ENCODE data around the gene C10orf90.
A peak's percentile ranks its signal among the peaks of the same experiment; 100 is the strongest.

Gene C10orf90

DNA sequence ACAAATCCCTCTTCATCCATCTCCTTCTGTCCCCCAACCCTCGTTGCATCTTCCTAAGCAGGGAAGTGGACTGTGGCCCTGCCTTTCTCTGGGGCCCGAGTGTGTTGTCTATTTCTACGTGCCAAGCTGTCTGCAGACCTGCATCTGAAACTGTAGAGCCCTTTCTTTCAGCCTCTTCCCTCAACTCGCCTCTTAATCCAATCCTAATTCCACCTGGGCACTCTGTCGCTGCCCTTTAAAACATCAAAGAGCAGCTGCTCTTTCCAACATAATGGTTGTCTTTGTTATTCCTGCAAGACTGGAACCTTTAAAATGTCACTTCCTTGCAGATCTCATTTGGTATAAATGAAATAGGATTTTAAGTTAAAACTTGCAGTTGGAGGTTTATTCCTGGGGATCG is 260.7 kb downstream of the C10orf90 start:
- DNase-seq, result no peak

GRCh38 chr10:126408953-126409641 is 261.4 kb downstream of the C10orf90 start:
- DNase-seq, result no peak

DNA sequence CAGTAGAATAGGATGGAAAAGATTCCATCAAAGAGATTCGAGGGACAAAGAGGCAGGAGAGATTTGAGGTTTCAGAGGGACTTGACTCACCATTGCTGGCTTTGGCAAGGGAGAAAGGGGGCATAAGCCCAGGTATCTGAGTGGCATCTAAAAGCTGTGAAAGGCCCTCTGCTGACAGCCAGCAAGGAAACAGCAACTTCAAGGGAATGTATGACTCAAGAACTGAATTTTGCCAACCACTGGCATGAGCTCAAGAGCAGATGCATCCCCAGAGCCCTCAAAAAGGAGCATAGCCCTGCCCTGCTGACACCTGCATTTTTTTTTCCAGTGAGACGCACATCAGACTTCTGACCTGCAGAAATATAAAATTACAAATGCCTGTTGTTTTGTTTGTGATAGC is 262.7 kb downstream of the C10orf90 start:
- DNase-seq, result no peak

DNA sequence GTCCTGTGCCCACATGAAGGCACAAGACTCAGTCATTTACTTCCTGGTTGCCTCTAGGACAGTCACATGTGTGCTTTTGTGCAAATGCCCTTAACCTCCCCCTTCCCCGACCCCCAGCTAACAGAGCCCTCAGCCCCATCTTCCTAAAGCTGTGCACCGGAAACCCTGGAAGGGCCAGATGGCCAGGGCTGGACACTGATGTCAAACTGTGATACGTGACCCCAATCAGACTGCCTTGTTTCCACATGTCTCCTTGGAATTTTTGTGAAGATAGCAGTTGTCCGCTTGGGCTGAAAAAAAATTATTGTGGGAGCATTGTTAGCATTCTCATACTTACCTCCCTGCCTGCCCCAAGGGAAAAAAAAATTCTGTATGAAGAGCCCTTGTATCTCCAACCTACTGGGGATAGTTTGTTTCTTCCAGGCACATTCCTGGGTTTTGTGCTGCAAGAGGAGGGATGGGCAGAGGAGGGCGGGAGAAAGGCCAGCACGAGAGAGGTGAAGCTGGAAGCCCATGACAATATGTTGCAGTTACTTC is 265.2 kb downstream of the C10orf90 start:
- no peak for DNase-seq

DNA sequence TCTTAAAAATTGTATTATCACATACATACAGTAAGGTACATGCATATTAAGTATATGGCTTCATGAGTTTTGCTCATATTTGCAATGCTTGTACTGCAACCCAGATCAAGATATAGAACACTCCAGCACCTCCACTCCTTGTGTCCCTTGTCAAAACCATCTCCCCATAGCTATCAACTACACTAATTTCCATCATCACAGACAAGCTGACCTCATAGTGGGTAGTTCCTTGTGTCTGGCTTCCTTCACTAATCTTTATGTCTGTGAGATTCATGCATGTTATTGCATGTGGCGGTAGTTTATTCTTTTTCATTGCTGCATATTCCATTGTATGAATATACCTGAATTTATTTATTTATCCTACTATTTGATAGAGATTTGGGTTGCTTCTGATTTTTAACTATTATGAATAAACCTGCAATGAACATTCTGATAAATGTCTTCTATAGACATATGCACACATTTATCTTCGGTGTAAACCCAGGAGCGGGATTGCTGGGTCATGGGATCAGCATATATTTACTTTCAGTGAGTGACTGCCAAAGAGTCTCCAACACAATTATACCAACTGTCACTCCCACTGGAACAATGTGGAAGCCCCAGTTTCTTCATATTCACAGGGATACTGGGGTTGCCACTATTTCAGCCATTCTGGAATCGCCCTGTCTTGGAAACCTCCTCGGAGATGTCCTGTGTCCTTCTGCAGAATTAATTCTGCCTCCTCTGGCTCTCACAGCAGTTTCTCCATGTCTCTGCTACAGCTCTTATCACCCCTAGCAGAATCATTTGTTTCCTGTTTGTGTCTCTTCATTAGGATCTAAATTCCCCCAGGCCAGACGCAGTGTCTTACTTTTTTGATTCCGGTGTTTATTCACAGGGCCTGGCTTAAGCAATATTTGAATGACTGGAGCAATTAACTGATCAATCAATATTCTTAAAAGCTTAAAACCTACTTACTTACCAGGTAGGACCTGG is 267.5 kb downstream of the C10orf90 start:
- DNase-seq, result no peak

GRCh38 chr10:126400641-126401040 is 269.9 kb downstream of the C10orf90 start:
- no peak for DNase-seq

- DNase-seq, result no peak
These were observed 271.6 kb downstream of the C10orf90 start for GRCh38 chr10:126398924-126399323.

DNA sequence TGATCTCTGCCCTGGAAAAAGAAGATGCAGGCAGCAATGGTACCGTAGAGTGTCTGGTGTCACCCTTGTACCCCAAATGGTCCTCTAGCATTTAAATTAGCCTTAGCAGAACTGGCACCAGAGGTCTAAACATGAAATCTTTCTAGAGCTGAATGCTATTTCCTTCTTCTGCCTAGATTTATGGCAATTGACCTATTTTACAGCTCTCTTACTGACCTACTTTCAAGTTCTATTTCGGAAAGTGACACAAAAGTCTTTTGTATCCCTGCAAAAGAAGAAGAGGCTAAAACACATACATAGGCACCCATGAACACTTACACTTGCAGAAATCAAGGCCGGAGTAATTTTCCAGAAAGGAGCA is 272.1 kb downstream of the C10orf90 start:
- no peak for DNase-seq

DNA sequence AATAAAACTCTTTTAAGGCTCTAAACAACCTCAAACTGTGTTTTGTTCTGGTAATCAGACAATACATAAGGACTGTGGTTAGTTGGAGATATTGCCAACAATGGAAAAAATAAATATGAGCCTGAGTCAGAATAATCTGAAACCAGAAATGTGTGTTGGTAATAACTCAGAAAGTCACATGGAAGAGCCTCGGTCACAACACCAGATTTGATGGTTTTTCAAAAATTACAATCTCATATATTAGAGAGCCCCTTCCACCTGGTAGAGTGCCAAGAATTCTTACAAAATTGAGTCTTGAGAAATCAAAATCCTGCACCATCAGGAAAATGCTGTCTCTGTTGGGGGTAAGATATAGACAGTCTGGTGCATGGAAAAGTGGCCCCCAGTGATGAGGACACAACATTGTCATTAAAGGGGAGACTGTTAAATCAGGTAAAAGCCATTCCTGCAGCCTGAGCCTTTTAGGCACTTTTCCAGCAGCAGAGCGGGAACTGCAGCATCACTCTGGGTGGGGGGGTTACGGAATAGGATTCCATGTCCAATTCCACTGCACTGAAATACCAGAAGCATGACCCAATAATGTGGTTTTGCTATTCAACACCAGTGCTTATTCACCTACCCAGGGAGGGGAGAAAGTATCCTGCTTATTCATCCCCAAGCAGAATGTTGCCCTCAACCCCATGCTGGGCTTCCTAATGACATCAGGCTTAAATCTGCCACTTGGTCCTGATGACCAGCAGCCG is 272.7 kb downstream of the C10orf90 start:
- DNase-seq, result no peak

GRCh38 chr10:126397156-126397555 is 273.3 kb downstream of the C10orf90 start:
- DNase-seq, result no peak

DNA sequence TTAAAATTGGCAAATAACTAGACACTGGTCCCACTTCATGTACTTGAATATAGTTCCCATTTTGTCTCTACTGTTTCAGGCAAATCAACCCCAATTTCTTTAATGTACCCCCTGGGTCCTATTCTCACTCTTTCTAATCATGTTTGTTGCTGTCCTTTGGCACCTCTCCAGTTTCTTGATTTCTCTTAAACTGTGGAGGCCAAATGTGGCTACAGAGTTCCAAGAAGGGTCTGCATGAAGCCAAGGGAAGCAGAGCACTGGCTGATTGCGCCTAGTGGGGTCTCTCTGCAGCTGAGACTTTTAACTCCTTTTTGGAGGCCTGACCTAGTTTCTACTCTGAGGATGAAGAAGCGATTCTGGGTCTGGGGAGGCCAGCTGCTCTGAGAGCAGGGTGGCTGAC is 275.5 kb downstream of the C10orf90 start:
- DNase-seq, result no peak

- DNase-seq, result no peak
These were observed 277.4 kb downstream of the C10orf90 start for GRCh38 chr10:126393076-126393475.

- DNase-seq, result no peak
These were observed 278.0 kb downstream of the C10orf90 start for GRCh38 chr10:126392469-126392868.

- no peak for DNase-seq
These were observed 278.4 kb downstream of the C10orf90 start for GRCh38 chr10:126392068-126392467.

DNA sequence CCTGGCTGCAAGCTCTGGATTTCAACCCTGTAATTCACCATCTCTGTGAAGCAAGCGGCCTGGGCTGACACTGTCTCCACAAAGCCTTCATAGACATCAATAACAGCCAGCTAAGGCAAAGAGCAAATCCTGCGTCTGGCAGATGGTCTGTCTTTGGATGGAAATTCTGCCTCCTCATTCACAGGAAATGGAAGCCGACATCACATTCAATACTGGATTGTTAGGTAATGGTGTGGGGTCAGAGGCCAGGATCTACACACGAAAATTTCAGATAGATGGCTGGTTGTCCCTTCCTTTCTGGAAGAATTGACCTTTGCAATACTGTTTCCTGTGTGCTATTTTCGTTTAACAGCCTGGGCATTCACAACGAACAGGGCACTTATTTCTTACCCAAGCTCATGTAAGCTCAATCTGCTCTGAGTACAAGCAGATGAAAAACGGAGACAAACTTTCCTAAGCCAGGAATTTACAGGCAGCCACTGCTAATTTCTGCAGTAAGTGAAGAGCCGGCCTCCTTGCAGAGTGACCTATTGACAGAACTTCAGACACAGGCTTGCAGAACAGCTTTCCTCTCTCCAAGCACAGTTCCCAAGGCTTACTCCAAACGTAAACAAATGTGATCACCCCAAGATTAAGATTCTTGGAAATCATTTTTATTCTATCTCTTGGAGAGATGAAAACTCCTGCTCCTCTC is 279.2 kb downstream of the C10orf90 start:
- DNase-seq, result no peak

- DNase-seq, result no peak
These were observed 280.2 kb downstream of the C10orf90 start for GRCh38 chr10:126390324-126390723.

- DNase-seq, result no peak
These were observed 282.3 kb downstream of the C10orf90 start, which contains the start of gene ADAM12 for GRCh38 chr10:126387931-126388911. Gene ADAM12, minus strand, starts transcription at chr10:126388477. Its CDS starts 332 bp downstream, at chr10:126388145.

DNA sequence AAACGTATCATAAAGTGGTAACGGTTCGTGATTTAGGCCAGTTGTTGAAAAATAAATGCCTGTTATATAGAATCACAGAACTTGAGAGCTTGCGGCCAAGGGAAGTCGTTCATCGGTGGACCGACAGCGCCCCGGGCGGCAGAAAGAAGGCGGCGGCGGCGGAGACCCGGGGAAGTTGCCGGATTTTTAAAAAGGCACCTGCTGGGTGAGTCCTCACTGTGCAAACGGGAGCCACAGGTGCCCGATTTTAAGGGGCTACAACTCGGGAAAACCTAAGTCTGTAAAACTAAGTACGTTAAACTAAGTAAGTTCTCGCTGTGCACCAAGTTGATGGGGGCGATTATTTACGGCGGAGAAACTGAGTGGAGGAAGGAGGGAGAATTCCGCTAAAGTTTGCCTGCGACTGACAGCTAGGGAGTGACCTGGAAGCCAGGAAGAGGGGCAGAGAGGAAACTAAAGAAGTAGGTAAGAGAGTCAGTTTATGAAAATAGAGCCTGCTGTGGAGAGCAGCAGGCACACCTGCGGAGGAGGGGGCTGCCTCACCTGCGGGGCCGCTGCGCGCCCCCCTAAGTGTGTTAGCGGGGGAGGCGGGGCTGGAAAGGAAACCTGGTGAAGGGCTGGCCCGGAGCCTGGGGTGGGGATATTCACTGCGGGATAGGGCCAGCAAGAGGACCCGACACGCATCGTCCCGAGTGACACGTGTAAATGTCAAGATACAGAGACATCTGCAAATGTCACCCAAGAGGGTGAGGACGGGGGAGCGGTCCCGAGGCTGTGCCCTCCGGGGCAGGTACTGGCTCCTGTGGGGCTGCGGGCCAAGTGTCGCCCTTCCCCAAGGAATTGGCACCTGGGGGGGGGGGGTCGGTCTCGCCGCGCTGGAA is 283.2 kb downstream of the C10orf90 start:
- peak; percentile 54 for DNase-seq

DNA sequence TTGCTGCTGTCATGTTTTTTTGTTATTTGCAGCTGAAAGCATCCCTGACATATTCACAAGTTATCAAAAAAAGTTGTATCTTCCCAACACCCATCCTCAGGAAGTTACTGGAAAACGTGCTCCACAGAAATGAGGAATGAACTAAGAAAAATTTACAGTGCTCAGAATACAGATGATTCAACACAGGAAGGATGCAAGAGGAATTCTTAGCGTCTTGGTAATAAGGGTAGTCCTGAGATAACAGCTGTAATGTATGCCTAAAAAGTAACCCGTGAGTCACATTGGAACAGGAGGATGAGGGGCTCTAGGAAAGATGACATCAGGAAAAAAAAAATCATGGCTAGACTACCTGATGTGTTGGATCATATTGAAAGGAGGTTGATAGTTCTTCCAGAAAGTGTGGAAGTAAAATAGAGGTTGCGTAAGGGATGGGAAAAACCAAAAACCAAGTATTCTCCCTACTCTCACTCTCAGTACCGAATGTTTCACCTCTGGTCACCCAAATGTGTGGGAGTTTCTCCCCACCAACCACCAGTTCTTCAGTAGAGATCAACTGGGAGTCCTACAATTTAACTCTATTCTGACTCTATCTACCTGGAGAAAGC is 286.1 kb downstream of the C10orf90 start:
- no peak for DNase-seq

Data from NCI-H510A treated with DMSO at 0.1 percent for 48 hours (cell line).